Endothelial cell of umbilical vein (primary cell): Measurements from ENCODE around the gene PPM1F. TPM values are rescaled to one million over a fixed set of nuclear protein-coding genes. Genes with fewer than 3 reads are reported as not detected.
A peak's percentile ranks its signal among the peaks of the same experiment; 100 is the strongest.

Experiments
- BruUV-seq: library from RNA; stranded (reverse); fragments of 400-500 nt; replicated peaks from 2 replicates; lab custom pipeline; 2021; lab: Mats Ljungman, UMichigan
- CTCF ChIA-PET: fragments of 300-600, 350-600 bp; sonication (Branson Sonifier 250); formaldehyde crosslinking; loops from one replicate; lab custom pipeline; 2021; ENCODE audit warnings: antibody characterized with exemption, inconsistent platforms; lab: Charles Lee
- POLR2A ChIA-PET: fragments of 300-600, 350-600 bp; sonication (Branson Sonifier 250); formaldehyde crosslinking; loops from one replicate; lab custom pipeline; 2021; ENCODE audit warnings: antibody characterized with exemption, inconsistent platforms; lab: Charles Lee
- DNase-seq: peaks from one replicate; pipeline ENCODE4 v3.0.0-alpha.2; 2011; ENCODE audit warnings: low read depth, low spot score
- FAIRE-seq: peaks from 2 replicates; lab custom pipeline; 2011; peaks lifted over from hg19 to GRCh38; lab: Jason Lieb, UNC
- H2AFZ ChIP-seq: 2 replicates; pipeline ENCODE4 v1.6.0; 2012; ENCODE audit warnings: low read depth, low read length, control low read depth, inconsistent platforms
- H3K27ac ChIP-seq: 2 replicates; pipeline ENCODE4 v1.5.1; 2011; ENCODE audit warnings: low read depth, mild to moderate bottlenecking, control low read depth, low read length, moderate library complexity; ENCODE audit not compliant: insufficient read depth
- H3K27me3 ChIP-seq, 2 experiments: 2 replicates each; pipeline versions ENCODE4 v1.6.0 to v1.6.1; 2011; ENCODE audit warnings: low read length in 2 of 2, mixed read lengths in 1 of 2; ENCODE audit not compliant: control insufficient read depth in 2 of 2, insufficient read depth in 2 of 2
- H3K36me3 ChIP-seq, 2 experiments: 2 replicates in 1 of 2; 3 replicates in 1 of 2; pipeline ENCODE4 v1.5.1; 2011; ENCODE audit warnings: low read length in 2 of 2, mild to moderate bottlenecking in 1 of 2, moderate library complexity in 1 of 2; ENCODE audit not compliant: control insufficient read depth in 2 of 2, insufficient read depth in 2 of 2; ENCODE audit errors: extremely low read depth in 1 of 2
- H3K4me1 ChIP-seq: 3 replicates; pipeline ENCODE4 v1.5.1; 2011; ENCODE audit warnings: mild to moderate bottlenecking, low read length; ENCODE audit not compliant: control insufficient read depth, insufficient read depth; ENCODE audit errors: extremely low read depth
- H3K4me2 ChIP-seq: 2 replicates; pipeline ENCODE4 v1.6.1; 2011; ENCODE audit warnings: low read length, control low read depth, mixed read lengths; ENCODE audit not compliant: insufficient read depth
- H3K4me3 ChIP-seq, 3 experiments: fragments of 200-600 bp in 1 of 3; sonication (generic), shearing (Covaris generic) in 1 of 3; replicated peaks in 1 of 3; 2 replicates each; pipeline ENCODE4 v1.5.1; 2011 to 2016; ENCODE audit warnings: control low read depth in 3 of 3, low read length in 3 of 3, mild to moderate bottlenecking in 2 of 3, inconsistent platforms in 1 of 3, low read depth in 1 of 3, moderate library complexity in 1 of 3; ENCODE audit not compliant: insufficient read depth in 1 of 3
- H3K79me2 ChIP-seq: 2 replicates; pipeline ENCODE4 v1.6.0; 2012; ENCODE audit warnings: low read length, inconsistent platforms; ENCODE audit not compliant: control insufficient read depth, insufficient read depth
- H3K9ac ChIP-seq: replicated peaks from 2 replicates; pipeline ENCODE3; 2011; ENCODE audit warnings: low read length, control low read depth; ENCODE audit not compliant: insufficient read depth; ENCODE audit errors: extremely low read depth
- H3K9me1 ChIP-seq: replicated peaks from 3 replicates; pipeline ENCODE4 v1.6.0; 2011; ENCODE audit warnings: mild to moderate bottlenecking, low read length; ENCODE audit not compliant: control insufficient read depth, insufficient read depth; ENCODE audit errors: extremely low read depth
- H3K9me3 ChIP-seq: replicated peaks from 2 replicates; pipeline ENCODE4 v1.5.1; 2012; ENCODE audit warnings: low read length, inconsistent platforms; ENCODE audit not compliant: control insufficient read depth, insufficient read depth
- H4K20me1 ChIP-seq: replicated peaks from 2 replicates; pipeline ENCODE3; 2011; ENCODE audit warnings: mild to moderate bottlenecking, low read length; ENCODE audit not compliant: control insufficient read depth, insufficient read depth; ENCODE audit errors: extremely low read depth
- EZH2 ChIP-seq: IDR thresholded peaks from 2 replicates; pipeline ENCODE4 v1.6.1; 2012; ENCODE audit warnings: borderline replicate concordance, low read depth, mild to moderate bottlenecking, moderate library complexity, low read length, inconsistent platforms; ENCODE audit not compliant: severe bottlenecking
- FOS ChIP-seq: IDR thresholded peaks from 2 replicates; pipeline ENCODE4 v1.6.1; 2011; ENCODE audit warnings: mild to moderate bottlenecking, low read length, moderate library complexity, borderline replicate concordance; ENCODE audit not compliant: insufficient read depth
- GATA2 ChIP-seq: IDR thresholded peaks from 2 replicates; pipeline ENCODE4 v1.7.0; 2011; ENCODE audit warnings: low read depth, mild to moderate bottlenecking, moderate library complexity, mixed read lengths, low read length; ENCODE audit not compliant: insufficient read length, insufficient read depth
- JUN ChIP-seq: IDR thresholded peaks from 2 replicates; pipeline ENCODE4 v1.6.1; 2011; ENCODE audit warnings: borderline replicate concordance, low read depth; ENCODE audit not compliant: insufficient read length, insufficient read depth
- MYC ChIP-seq: IDR thresholded peaks from one replicate; pipeline ENCODE4 v1.6.1; 2011; ENCODE audit warnings: mild to moderate bottlenecking, low read depth, low read length
- POLR2A ChIP-seq: IDR thresholded peaks from 2 replicates; pipeline ENCODE4 v1.6.1; 2012; ENCODE audit warnings: low read depth, mild to moderate bottlenecking, control low read depth, low read length
- POLR2AphosphoS5 ChIP-seq: IDR thresholded peaks from 2 replicates; pipeline ENCODE4 v1.6.1; 2012; ENCODE audit warnings: low read depth, mild to moderate bottlenecking, control low read depth, low read length, moderate library complexity; ENCODE audit not compliant: insufficient read depth
- dilution Hi-C: fragments of 300-500 bp; cut with MboI; formaldehyde crosslinking; loops from one replicate; pipeline ENCODE4 v1.15.0; 2019; ENCODE audit warnings: low sequenced_read_pairs; ENCODE audit not compliant: extremely low pct_ligation_motif_present
- intact Hi-C: fragments of 100-400 bp; cut with micrococcal nuclease; formaldehyde crosslinking; loops from one replicate; pipeline ENCODE4 v1.10.0; 2022
- polyA plus RNA-seq, 4 experiments: library from polyadenylated mRNA; depleted of rRNA in 3 of 4; stranded (reverse) in 3 of 4; unstranded in 1 of 4; fragments of >200 nt; gene quantifications; 2 replicates each; pipeline versions ENCODE4 v1.2.1 to v1.2.3, GENCODE V29; 2011 to 2012; ENCODE audit warnings: missing spikeins in 1 of 4
- total RNA-seq: library from RNA; stranded (reverse); gene quantifications from 2 replicates; pipeline ENCODE4 v1.2.3, GENCODE V29; 2021
- TF ChIP-seq, protein P1 (sequence below), 2 donors: IDR thresholded peaks; 1 replicate in 1 of 2; 2 replicates in 1 of 2; pipeline ENCODE4 v1.5.1; 2011; ENCODE audit warnings: low read length in 2 of 2, mild to moderate bottlenecking in 2 of 2, moderate library complexity in 2 of 2, control low read depth in 1 of 2, inconsistent platforms in 1 of 2, low read depth in 1 of 2; ENCODE audit not compliant: insufficient read depth in 1 of 2; ENCODE audit errors: extremely low read depth in 1 of 2
- TF ChIP-seq, protein P2 (sequence below): IDR thresholded peaks from 2 replicates; pipeline ENCODE4 v1.6.1; 2011; ENCODE audit not compliant: insufficient read depth, insufficient read length

PPM1F gene
- total and polyA plus RNA-seq, 2 donors (not counting 3 experiments of a cell fraction or from before 2014, with no cell fraction given), result 107 to 178 TPM

DNA sequence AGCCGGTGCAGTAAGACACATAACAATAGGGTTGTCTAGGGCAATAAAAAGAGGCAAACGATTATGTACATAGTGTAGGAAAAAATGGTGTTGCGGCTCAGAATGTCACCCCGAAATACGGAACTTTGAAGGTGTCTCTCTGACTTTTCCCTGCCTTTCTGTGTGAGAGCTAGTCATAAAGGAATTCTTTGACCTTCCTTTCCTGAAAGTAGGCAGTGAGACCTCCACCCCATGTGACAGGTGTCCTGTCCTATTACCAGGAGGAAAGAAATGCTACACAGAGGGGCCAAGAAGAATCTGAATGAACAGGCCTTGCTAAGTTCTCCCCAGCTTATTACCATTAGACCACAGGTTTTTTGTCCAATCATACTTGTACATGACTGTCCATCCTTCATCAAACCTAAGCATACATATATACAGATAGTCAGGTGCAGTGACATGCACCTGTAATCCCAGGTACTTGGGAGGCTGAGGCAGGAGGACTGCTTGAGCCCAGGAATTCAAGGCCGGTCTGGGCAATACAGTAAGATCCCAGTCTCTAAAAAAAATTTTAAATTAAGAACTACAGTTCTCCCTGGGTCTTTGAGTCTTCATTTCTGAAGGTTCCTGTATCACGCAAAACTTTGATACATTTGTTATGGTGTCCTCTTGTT lies 46.1 kb upstream of the PPM1F start:
- Histone ChIP-seq H3K27ac (no peak overlapping the region), H3K9ac (no peak overlapping the region), H3K9me3 (no peaks in the 10 kb centered on the region), H3K36me3 (no peaks in the 10 kb centered on the region), H3K79me2 (no peaks in the 10 kb centered on the region), H3K9me1 (no peaks in the 10 kb centered on the region), H2AFZ (peak overlapping the region; percentile 7), H3K4me1 (no peaks in the 10 kb centered on the region), H4K20me1 (no peaks in the 10 kb centered on the region), H3K4me2 (no peak overlapping the region), H3K27me3 (peaks cover 8 to 22% of the 10 kb centered on the region in 2 experiments), H3K4me3 (no peak overlapping the region)
- no peak for TF ChIP-seq MYC
- no peak for TF ChIP-seq FOS
- TF ChIP-seq POLR2A, result no peak
- TF ChIP-seq POLR2AphosphoS5, result no peak
- no peak for TF ChIP-seq EZH2
- no peak for TF ChIP-seq JUN
- TF ChIP-seq, protein P1, sequence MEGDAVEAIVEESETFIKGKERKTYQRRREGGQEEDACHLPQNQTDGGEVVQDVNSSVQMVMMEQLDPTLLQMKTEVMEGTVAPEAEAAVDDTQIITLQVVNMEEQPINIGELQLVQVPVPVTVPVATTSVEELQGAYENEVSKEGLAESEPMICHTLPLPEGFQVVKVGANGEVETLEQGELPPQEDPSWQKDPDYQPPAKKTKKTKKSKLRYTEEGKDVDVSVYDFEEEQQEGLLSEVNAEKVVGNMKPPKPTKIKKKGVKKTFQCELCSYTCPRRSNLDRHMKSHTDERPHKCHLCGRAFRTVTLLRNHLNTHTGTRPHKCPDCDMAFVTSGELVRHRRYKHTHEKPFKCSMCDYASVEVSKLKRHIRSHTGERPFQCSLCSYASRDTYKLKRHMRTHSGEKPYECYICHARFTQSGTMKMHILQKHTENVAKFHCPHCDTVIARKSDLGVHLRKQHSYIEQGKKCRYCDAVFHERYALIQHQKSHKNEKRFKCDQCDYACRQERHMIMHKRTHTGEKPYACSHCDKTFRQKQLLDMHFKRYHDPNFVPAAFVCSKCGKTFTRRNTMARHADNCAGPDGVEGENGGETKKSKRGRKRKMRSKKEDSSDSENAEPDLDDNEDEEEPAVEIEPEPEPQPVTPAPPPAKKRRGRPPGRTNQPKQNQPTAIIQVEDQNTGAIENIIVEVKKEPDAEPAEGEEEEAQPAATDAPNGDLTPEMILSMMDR (IDR thresholded peaks at IDR 0.05; ENCODE audit: extremely low read depth in 1 of 2, insufficient read depth in 1 of 2, low read depth in 1 of 2, low read length in 2 of 2), result no peak
- TF ChIP-seq GATA2, result no peak
- TF ChIP-seq, protein P2, sequence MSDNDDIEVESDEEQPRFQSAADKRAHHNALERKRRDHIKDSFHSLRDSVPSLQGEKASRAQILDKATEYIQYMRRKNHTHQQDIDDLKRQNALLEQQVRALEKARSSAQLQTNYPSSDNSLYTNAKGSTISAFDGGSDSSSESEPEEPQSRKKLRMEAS, result no peak
- DNase-seq, result no peak
- ChIA-PET POLR2A (no interaction called here), CTCF (interaction anchor here (0.9 to 1.2 kb wide), 4 partner anchors 8 to 61 kb away, joined by 3 to 5 read pairs (median 3); no protein-coding TSS in a partner anchor)
- no TSS peak for BruUV-seq
- dilution Hi-C loops (no loop called here), intact Hi-C loops (no loop called here)
- no peak for FAIRE-seq
